Measurements from ENCODE around the gene CIT.

Gene CIT

DNA sequence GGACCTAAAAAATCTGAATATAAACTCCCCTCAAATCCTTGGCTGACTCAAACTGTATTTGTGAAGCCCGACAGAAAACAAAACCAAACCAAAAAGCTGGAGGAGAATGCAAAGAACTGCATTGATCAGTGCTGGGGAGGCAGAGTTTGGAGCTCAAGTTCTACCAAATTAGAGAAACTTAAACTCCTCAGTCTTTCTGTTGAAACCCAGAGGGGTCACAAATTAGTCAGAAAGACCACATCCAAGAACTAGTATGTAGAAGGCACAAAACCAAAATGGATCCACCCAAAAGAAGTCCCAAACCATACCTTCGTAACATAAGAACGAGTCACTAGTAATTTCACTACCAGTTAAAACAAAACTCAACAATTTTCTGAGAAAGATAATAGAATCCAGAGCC lies 224.5 kb downstream of the CIT start:
- Histone ChIP-seq H3K4me2 (ENCODE audit: low read length) (no peak overlapping the region), H2AFZ (ENCODE audit: low read length) (no peak overlapping the region), H3K36me3 (ENCODE audit: insufficient read depth, low read length) (no peaks in the 10 kb centered on the region), H3K4me1 (ENCODE audit: insufficient read depth, low read length, severe bottlenecking) (no peaks in the 10 kb centered on the region), H3F3A (ENCODE audit: insufficient read depth, low read length) (no peaks in the 10 kb centered on the region), H4K20me1 (ENCODE audit: insufficient read depth, low read length) (no peaks in the 10 kb centered on the region), H3K9me2 (ENCODE audit: low read depth, low read length) (no peaks in the 10 kb centered on the region), H3K4me3 (ENCODE audit: low read depth, low read length, poor library complexity, severe bottlenecking) (no peak overlapping the region), H3K9ac (ENCODE audit: low read length) (no peak overlapping the region), H3K27ac (ENCODE audit: low read depth, low read length, poor library complexity, severe bottlenecking) (no peak overlapping the region), H3K79me2 (ENCODE audit: insufficient read depth, low read length) (no peaks in the 10 kb centered on the region), H3K27me3 (ENCODE audit: insufficient read depth, low read length) (peaks cover 4% of the 10 kb centered on the region; the same call in 1 of the 2 replicates), H3K9me3 (ENCODE audit: low read length) (peaks cover 8% of the 10 kb centered on the region)
- TF ChIP-seq, protein P1, sequence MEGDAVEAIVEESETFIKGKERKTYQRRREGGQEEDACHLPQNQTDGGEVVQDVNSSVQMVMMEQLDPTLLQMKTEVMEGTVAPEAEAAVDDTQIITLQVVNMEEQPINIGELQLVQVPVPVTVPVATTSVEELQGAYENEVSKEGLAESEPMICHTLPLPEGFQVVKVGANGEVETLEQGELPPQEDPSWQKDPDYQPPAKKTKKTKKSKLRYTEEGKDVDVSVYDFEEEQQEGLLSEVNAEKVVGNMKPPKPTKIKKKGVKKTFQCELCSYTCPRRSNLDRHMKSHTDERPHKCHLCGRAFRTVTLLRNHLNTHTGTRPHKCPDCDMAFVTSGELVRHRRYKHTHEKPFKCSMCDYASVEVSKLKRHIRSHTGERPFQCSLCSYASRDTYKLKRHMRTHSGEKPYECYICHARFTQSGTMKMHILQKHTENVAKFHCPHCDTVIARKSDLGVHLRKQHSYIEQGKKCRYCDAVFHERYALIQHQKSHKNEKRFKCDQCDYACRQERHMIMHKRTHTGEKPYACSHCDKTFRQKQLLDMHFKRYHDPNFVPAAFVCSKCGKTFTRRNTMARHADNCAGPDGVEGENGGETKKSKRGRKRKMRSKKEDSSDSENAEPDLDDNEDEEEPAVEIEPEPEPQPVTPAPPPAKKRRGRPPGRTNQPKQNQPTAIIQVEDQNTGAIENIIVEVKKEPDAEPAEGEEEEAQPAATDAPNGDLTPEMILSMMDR (IDR thresholded peaks at IDR 0.05; ENCODE audit: low read length) = no peak
- no peak for TF ChIP-seq EZH2 (IDR thresholded peaks at IDR 0.05; ENCODE audit: borderline replicate concordance, low read length)

- Histone ChIP-seq H3K4me1 (ENCODE audit: insufficient read depth, low read length, severe bottlenecking) (no peaks in the 10 kb centered on the region), H3K9me3 (ENCODE audit: low read length) (peaks cover 8% of the 10 kb centered on the region), H3K27ac (ENCODE audit: low read depth, low read length, poor library complexity, severe bottlenecking) (no peak overlapping the region), H3K4me2 (ENCODE audit: low read length) (no peak overlapping the region), H3K36me3 (ENCODE audit: insufficient read depth, low read length) (no peaks in the 10 kb centered on the region), H3K9ac (ENCODE audit: low read length) (no peak overlapping the region), H3F3A (ENCODE audit: insufficient read depth, low read length) (no peaks in the 10 kb centered on the region), H3K9me2 (ENCODE audit: low read depth, low read length) (no peaks in the 10 kb centered on the region), H2AFZ (ENCODE audit: low read length) (no peak overlapping the region), H4K20me1 (ENCODE audit: insufficient read depth, low read length) (no peaks in the 10 kb centered on the region), H3K4me3 (ENCODE audit: low read depth, low read length, poor library complexity, severe bottlenecking) (no peak overlapping the region), H3K27me3 (ENCODE audit: insufficient read depth, low read length) (peaks cover 4% of the 10 kb centered on the region; the same call in 1 of the 2 replicates), H3K79me2 (ENCODE audit: insufficient read depth, low read length) (no peaks in the 10 kb centered on the region)
- TF ChIP-seq EZH2 (IDR thresholded peaks at IDR 0.05; ENCODE audit: borderline replicate concordance, low read length) = no peak
- TF ChIP-seq, protein P1 (IDR thresholded peaks at IDR 0.05; ENCODE audit: low read length) = peak; percentile 77
These were observed 227.8 kb downstream of the CIT start for GRCh38 chr12:119649202-119649808.

DNA sequence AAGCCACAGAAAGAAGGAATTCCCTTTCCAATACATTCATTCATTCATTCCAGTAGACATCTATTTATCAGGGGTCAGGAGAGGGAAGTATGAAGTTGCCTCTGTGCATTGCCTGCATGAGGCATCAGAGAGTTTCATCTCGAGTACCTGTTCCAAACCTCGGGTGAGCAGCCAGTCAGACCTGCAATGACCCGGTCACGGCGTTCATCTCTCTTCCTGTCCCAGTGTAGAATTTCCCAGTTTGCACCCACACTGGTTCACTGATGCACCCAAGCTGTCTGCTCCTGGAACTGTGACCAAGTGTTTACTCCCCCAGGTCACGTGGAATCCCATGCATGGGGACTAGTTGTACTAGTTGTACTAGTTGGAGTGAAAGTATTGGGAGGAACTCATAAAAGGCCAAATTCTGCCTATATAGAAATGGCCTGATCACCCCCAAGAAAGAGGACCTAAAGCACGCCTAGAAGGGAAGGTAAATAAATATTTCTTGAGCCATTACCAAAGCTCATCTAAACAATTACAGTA lies 231.5 kb downstream of the CIT start:
- TF ChIP-seq EZH2 (IDR thresholded peaks at IDR 0.05; ENCODE audit: borderline replicate concordance, low read length) = no peak
- TF ChIP-seq, protein P1 (IDR thresholded peaks at IDR 0.05; ENCODE audit: low read length) = no peak
- H3K4me1 ChIP-seq (ENCODE audit: insufficient read depth, low read length, severe bottlenecking) = no peaks in the 10 kb centered on the region
- H2AFZ ChIP-seq (ENCODE audit: low read length) = no peak overlapping the region
- no peak overlapping the region for H3K4me2 ChIP-seq (ENCODE audit: low read length)
- no peaks in the 10 kb centered on the region for H3K27me3 ChIP-seq (ENCODE audit: insufficient read depth, low read length)
- H3K79me2 ChIP-seq (ENCODE audit: insufficient read depth, low read length) = no peaks in the 10 kb centered on the region
- H3K27ac ChIP-seq (ENCODE audit: low read depth, low read length, poor library complexity, severe bottlenecking) = no peak overlapping the region
- no peaks in the 10 kb centered on the region for H3F3A ChIP-seq (ENCODE audit: insufficient read depth, low read length)
- no peak overlapping the region for H3K9ac ChIP-seq (ENCODE audit: low read length)
- no peaks in the 10 kb centered on the region for H4K20me1 ChIP-seq (ENCODE audit: insufficient read depth, low read length)
- H3K9me2 ChIP-seq (ENCODE audit: low read depth, low read length) = no peaks in the 10 kb centered on the region
- no peaks in the 10 kb centered on the region for H3K9me3 ChIP-seq (ENCODE audit: low read length)
- no peaks in the 10 kb centered on the region for H3K36me3 ChIP-seq (ENCODE audit: insufficient read depth, low read length)
- no peak overlapping the region for H3K4me3 ChIP-seq (ENCODE audit: low read depth, low read length, poor library complexity, severe bottlenecking)

Measured in OCI-LY1 (cell line).